ENCODE results near the gene GAP43. TPM values are rescaled to one million over a fixed set of nuclear protein-coding genes. Genes with fewer than 3 reads are reported as not detected.

GAP43 gene
- total and polyA plus RNA-seq, 10 donors: 0.14 to 0.38 (median 0.20) TPM; not detected in 7

DNA sequence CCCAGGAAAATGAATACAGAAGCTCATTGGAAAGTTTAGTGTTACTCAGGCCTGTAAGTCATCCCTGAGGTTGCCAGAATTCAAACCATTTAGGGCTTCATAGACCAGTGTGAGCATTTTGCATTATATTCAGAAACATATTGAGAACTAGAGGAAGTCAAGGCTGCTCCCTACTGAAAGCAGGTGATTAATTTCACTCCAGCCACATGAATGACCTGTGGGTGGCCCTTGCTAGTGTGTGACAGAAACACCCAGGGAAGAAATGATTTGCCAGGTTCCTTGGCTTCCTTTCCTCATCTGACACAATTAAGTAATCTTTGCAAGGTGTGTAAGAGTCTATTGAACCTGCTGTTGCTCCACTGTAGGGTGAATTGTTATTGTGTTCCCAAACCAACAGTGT is 61.8 kb downstream of the GAP43 start:
- Histone ChIP-seq H3K27me3 (replicated peaks in 1 of 7) (peaks cover 0 to 13% (median 0%) of the 10 kb centered on the region in 7 donors), H3K4me1 (no peaks in the 10 kb centered on the region), H3K9me3 (no peaks in the 10 kb centered on the region), H3K27ac (no peak overlapping the region), H3K36me3 (no peaks in the 10 kb centered on the region), H3K4me3 (no peak overlapping the region)
- intact Hi-C loops (cut with DNase I; ENCODE audit: low total_unique reads): no loop called here
- TF ChIP-seq POLR2AphosphoS5 (IDR thresholded peaks at IDR 0.05) (no peak), POLR2A (IDR thresholded peaks at IDR 0.05) (no peak), CTCF (IDR thresholded peaks at IDR 0.05 in 8 of 11, conservative IDR thresholded peaks at IDR 0.05 in 3 of 11) (no peak)
- no peak for DNase-seq

GRCh38 chr3:115687721-115688120 is 64.4 kb downstream of the GAP43 start:
- Histone ChIP-seq H3K4me3 (no peak overlapping the region), H3K27ac (no peak overlapping the region), H3K9me3 (no peaks in the 10 kb centered on the region), H3K4me1 (peaks cover 0 to 2% (median under 1%) of the 10 kb centered on the region in 6 donors), H3K27me3 (replicated peaks in 1 of 7) (no peaks in the 10 kb centered on the region), H3K36me3 (no peaks in the 10 kb centered on the region)
- intact Hi-C loops (cut with DNase I; ENCODE audit: low total_unique reads): no loop called here
- TF ChIP-seq POLR2AphosphoS5 (IDR thresholded peaks at IDR 0.05): no peak
- TF ChIP-seq POLR2A (IDR thresholded peaks at IDR 0.05): no peak
- TF ChIP-seq CTCF (IDR thresholded peaks at IDR 0.05 in 8 of 11, conservative IDR thresholded peaks at IDR 0.05 in 3 of 11): no peak
- whole genome bisulfite sequencing, 5 donors: 87 to 93% (median 91%) methylated on average over 6 of the region's 6 CpGs
- DNase-seq: no peak

DNA sequence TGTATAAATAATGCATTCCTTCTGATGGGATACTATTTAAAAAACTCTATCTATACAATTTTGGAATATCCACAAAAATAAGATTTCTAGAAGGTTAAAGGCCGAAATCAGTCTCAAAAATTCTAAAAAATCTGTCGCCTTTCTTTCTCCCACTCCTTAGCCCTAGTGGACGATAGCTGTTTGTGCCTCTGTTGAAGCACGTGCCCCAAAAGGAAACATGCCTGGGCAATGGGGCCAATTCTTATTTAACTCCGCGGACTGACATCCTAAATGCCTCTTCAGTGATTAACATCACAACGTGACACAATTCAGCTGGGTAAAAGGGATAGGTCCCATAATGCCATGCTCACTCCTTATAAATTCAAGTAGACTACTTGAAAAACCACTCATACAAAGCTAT is 65.1 kb downstream of the GAP43 start:
- no peak overlapping the region for H3K27ac ChIP-seq
- no peak for DNase-seq
- TF ChIP-seq POLR2AphosphoS5 (IDR thresholded peaks at IDR 0.05) (no peak), CTCF (IDR thresholded peaks at IDR 0.05 in 8 of 11, conservative IDR thresholded peaks at IDR 0.05 in 3 of 11) (no peak), POLR2A (IDR thresholded peaks at IDR 0.05) (no peak)
- no peaks in the 10 kb centered on the region for H3K27me3 ChIP-seq (replicated peaks in 1 of 7)
- no peaks in the 10 kb centered on the region for H3K36me3 ChIP-seq
- H3K4me3 ChIP-seq: no peak overlapping the region
- peaks cover 0 to 7% (median 4%) of the 10 kb centered on the region in 6 donors for H3K4me1 ChIP-seq
- no peaks in the 10 kb centered on the region for H3K9me3 ChIP-seq
- intact Hi-C loops (cut with DNase I; ENCODE audit: low total_unique reads): no loop called here
- WGBS, 5 donors: 87 to 93% (median 90%) methylated on average over 7 of the region's 7 CpGs

DNA sequence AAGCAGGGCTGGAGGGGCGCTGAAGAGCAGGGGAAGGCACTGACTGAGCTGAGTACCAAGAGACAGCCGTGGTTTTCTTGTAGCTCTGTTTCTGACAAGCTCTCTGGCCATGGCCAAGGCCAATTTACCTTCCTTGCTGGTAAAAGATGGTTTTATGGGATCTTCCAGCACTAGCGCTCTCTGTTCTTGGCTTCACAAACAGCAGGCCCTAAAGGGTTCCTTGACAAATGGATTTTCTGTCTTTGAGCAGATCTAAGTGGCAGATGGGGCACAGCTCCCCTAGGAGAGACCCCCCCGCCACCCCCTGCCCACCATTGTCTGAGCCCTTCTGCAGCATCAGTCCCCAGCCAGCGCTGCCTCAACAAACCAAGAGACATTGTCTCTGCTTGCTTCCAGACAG is 66.6 kb downstream of the GAP43 start:
- Histone ChIP-seq H3K9me3 (no peaks in the 10 kb centered on the region), H3K27ac (no peak overlapping the region), H3K27me3 (replicated peaks in 1 of 7) (no peaks in the 10 kb centered on the region), H3K4me3 (no peak overlapping the region), H3K36me3 (no peaks in the 10 kb centered on the region), H3K4me1 (peaks cover 0 to 7% (median 4%) of the 10 kb centered on the region in 6 donors)
- no peak for DNase-seq
- intact Hi-C loops (cut with DNase I; ENCODE audit: low total_unique reads): loop anchor here (5.0 kb wide), 1 partner anchor 473 kb away; no protein-coding TSS in a partner anchor
- TF ChIP-seq POLR2A (IDR thresholded peaks at IDR 0.05) (no peak), CTCF (IDR thresholded peaks at IDR 0.05 in 8 of 11, conservative IDR thresholded peaks at IDR 0.05 in 3 of 11) (no peak), POLR2AphosphoS5 (IDR thresholded peaks at IDR 0.05) (no peak)
- WGBS, 5 donors: 84 to 94% (median 84%) methylated on average over 5 of the region's 5 CpGs
